SK-N-SH (cell line): ENCODE measurements around the gene SEC61B.

ENCODE experiments used
- CHD2 ChIP-seq: fragments of 150-350 bp; IDR thresholded peaks from 2 replicates; pipeline ENCODE4 v1.6.1; 2018; ENCODE audit warnings: low read length; ENCODE audit not compliant: partially characterized antibody
- ELF1 ChIP-seq: IDR thresholded peaks from 2 replicates; pipeline ENCODE4 v1.4.0; 2012
- EP300 ChIP-seq, 2 experiments: IDR thresholded peaks; 2 replicates each; pipeline versions ENCODE4 v1.4.0 to v1.6.1; 2012; ENCODE audit warnings: borderline replicate concordance in 1 of 2, low read depth in 1 of 2, low read length in 1 of 2
- EZH2phosphoT487 ChIP-seq: fragments of 200-600 bp; sonication (generic); IDR thresholded peaks from 2 replicates; pipeline ENCODE4 v1.6.1; 2017; ENCODE audit warnings: low read depth, mixed run types, mild to moderate bottlenecking, antibody characterized with exemption, moderate library complexity, borderline replicate concordance
- FOXJ3 ChIP-seq: sonication (generic); formaldehyde crosslinking; IDR thresholded peaks from 2 replicates; pipeline ENCODE4 v1.5.1; 2020; ENCODE audit warnings: mild to moderate bottlenecking, missing genetic modification reagents
- MXI1 ChIP-seq: IDR thresholded peaks from 2 replicates; pipeline ENCODE4 v1.6.1; 2012; ENCODE audit warnings: mild to moderate bottlenecking, low read depth, low read length, improper control_type of control experiment
- POLR2AphosphoS5 ChIP-seq: IDR thresholded peaks from 2 replicates; pipeline ENCODE4 v1.6.1; 2012; ENCODE audit warnings: low read depth, low read length
- RAD21 ChIP-seq: IDR thresholded peaks from 2 replicates; pipeline ENCODE4 v1.6.1; 2012; ENCODE audit warnings: mild to moderate bottlenecking, low read length
- TF ChIP-seq, protein P1 (sequence below): fragments of 200-600 bp; sonication (generic); IDR thresholded peaks from 2 replicates; pipeline ENCODE4 v1.6.1; 2017; ENCODE audit warnings: antibody characterized with exemption, mild to moderate bottlenecking, moderate library complexity
- TF ChIP-seq, protein P2 (sequence below): IDR thresholded peaks from 2 replicates; pipeline ENCODE4 v1.4.0; 2012; ENCODE audit warnings: low read depth

DNA sequence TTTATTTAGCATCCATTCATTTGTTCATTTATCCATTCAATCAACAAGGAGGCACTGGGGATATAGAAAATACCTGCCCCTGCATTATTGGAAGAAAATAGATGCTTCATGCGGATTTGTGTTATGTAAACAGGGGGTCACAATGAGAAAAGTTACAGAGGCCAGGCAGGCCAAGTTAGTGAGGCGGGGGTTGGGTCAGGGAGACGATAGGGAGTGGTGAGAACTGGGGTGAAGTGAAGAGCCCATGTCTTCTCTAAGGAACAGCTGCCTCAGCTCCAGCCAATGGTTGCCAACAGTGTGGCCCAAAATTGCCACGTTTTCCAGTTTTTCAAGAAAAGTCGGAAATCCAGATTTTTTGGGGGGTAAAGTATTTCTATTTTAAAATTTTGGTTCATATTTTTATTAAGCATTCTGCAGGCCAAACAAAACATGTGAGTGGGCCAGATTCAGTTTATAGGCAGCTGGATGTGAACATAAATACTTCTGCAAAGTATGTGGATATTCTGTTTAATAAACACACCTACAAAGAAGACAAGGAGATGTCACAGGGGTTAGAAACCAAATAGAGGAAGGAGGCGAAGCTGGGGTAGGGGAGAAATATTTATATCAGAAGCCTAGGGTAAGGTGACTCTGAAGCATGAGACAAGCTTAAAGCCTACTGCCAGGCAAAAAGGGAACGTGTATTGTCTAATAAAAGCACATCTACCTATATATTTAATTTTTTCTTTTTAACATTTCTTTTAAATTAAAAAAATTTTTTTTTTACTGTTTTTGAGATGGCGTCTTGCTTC, 44.3 kb upstream of the SEC61B start:
- TF ChIP-seq MXI1: no peak
- TF ChIP-seq, protein P1, sequence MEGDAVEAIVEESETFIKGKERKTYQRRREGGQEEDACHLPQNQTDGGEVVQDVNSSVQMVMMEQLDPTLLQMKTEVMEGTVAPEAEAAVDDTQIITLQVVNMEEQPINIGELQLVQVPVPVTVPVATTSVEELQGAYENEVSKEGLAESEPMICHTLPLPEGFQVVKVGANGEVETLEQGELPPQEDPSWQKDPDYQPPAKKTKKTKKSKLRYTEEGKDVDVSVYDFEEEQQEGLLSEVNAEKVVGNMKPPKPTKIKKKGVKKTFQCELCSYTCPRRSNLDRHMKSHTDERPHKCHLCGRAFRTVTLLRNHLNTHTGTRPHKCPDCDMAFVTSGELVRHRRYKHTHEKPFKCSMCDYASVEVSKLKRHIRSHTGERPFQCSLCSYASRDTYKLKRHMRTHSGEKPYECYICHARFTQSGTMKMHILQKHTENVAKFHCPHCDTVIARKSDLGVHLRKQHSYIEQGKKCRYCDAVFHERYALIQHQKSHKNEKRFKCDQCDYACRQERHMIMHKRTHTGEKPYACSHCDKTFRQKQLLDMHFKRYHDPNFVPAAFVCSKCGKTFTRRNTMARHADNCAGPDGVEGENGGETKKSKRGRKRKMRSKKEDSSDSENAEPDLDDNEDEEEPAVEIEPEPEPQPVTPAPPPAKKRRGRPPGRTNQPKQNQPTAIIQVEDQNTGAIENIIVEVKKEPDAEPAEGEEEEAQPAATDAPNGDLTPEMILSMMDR: no peak
- TF ChIP-seq, protein P2, sequence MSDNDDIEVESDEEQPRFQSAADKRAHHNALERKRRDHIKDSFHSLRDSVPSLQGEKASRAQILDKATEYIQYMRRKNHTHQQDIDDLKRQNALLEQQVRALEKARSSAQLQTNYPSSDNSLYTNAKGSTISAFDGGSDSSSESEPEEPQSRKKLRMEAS: no peak
- TF ChIP-seq FOXJ3: no peak
- no peak for TF ChIP-seq POLR2AphosphoS5
- TF ChIP-seq ELF1: no peak
- TF ChIP-seq RAD21: no peak
- TF ChIP-seq EP300 (IDR thresholded peaks at IDR 0.05; ENCODE audit: borderline replicate concordance in 1 of 2, low read depth in 1 of 2, low read length in 1 of 2): no peak
- no peak for TF ChIP-seq CHD2
- TF ChIP-seq EZH2phosphoT487: no peak
